GM19239 (cell line): ENCODE measurements around the gene IQGAP1.
"Not testable (repeated sequence)": the region's sequence is repeated elsewhere in the genome, so short reads cannot be mapped to it uniquely, and the experiment has no call there.

Experiments
- DNase-seq: peaks from one replicate; pipeline ENCODE4 v3.0.0; 2011; ENCODE audit warnings: low spot score; ENCODE audit not compliant: insufficient read length
- FAIRE-seq: peaks from 2 replicates; lab custom pipeline; 2011; peaks lifted over from hg19 to GRCh38; lab: Jason Lieb, UNC

IQGAP1 gene

DNA sequence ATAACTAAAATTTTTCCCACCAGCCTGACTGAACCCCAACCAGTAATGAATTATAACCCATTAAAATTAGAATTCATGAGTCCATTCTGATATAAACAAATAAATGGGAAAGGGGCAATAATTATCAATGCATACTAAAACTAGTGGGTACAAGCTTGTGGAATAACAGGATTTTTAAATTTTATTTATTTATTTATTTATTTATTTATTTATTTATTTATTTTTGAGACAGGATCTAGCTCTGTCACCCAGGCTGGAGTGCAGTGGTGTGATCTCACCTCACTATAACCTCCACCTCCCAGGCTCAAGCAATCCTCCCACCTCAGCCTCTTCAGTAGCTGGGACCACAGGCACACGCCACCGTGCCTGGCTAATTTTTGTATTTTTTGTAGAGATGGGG lies 125.9 kb downstream of the IQGAP1 start:
- DNase-seq, FAIRE-seq: not testable (repeated sequence)

- FAIRE-seq (no peak), DNase-seq (no peak)
Observed at GRCh38 chr15:90519688-90520087, 131.6 kb downstream of the IQGAP1 start.

GRCh38 chr15:90520365-90520764 lies 132.3 kb downstream of the IQGAP1 start:
- DNase-seq = no peak
- peak; percentile 4 for FAIRE-seq

DNA sequence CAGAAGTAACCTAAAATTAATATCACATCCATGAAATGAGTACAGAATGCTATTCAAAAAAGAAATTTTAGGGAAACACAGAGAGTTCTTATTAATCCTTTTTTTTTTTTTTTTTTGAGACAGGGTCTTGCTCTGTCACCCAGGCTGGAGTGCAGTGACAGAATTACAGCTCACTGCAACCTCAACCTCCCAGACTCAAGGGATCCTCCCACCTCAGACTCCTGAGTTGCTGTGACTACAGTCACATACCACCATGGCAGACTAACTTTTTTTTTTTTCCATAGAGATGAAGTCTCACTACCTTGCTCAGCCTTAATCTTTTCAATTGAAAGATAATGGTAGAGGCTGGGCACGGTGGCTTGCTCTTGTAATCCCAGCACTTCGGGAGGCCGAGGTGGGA lies 135.3 kb downstream of the IQGAP1 start:
- no peak for DNase-seq

DNA sequence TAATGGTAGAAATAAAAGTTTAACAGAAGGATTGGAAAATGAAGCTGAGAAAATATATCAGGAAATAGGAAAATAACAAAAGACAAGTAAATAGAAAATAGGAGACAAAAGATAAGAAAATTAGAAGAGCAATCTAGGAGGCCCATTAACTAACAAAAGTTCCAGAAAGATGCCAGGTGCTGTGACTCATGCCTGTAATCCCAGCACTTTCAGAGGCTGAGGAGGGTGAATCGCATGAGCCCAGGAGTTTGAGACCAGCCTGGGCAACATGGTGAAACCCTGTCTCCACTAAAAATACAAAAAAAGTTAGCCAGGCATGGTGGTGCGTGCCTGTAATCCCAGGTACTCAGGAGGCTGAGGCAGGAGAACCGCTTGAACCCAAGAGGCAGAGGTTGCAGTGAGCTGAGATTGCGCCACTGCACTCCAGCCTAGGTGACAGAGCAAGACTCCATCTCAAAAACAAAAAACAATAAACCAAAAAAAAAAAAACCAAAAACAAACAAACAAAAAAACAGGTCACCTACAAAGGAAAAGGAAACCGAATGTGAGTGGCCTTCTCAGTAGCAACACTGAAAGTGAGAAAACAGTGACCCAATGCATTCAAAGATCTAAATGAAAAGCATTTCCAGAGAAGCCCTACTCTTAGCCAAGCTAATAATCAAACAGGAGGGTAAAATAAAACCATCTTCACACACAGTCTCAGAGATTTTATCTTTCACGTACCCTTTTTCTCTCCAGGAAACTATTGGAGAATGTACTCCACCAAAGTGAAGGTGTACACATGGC lies 136.2 kb downstream of the IQGAP1 start:
- FAIRE-seq (peak; percentile 94), DNase-seq (peak; percentile 59)

More for the DNA sequence above, 135.3 kb downstream of the IQGAP1 start:
- FAIRE-seq = no peak

- DNase-seq (no peak), FAIRE-seq (peak; percentile 39)
Observed at GRCh38 chr15:90529011-90529370, 140.9 kb downstream of the IQGAP1 start.

- DNase-seq (peak; percentile 88), FAIRE-seq (no peak)
Observed at GRCh38 chr15:90529371-90530249, 141.6 kb downstream of the IQGAP1 start, which contains the start of gene CRTC3. Gene CRTC3 (plus strand): TSS chr15:90529923. CDS start chr15:90530072, 149 bp downstream.

GRCh38 chr15:90530250-90531051 lies 142.4 kb downstream of the IQGAP1 start:
- DNase-seq (peak; percentile 75), FAIRE-seq (no peak)

DNA sequence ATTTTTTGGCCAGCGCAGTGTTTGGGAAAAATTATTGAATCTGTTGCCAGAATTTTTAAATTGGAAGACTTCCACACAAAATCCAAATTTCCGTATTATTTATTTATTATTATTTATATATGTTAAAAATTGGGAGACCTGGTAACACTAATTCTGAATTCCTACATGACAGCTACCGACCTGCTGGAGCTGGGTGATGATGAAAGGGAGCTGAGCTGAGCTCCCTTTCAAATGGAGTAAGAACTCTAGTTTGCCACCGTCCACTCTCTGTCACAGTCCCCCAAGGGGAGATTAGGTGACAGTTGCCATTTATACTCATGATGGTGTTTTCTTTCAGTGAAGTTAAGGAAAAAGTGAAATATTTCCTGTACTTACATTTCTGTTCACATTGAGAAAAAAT lies 143.1 kb downstream of the IQGAP1 start:
- DNase-seq (no peak), FAIRE-seq (no peak)

GRCh38 chr15:90535254-90535653 lies 147.2 kb downstream of the IQGAP1 start:
- FAIRE-seq = no peak
- DNase-seq = no peak

DNA sequence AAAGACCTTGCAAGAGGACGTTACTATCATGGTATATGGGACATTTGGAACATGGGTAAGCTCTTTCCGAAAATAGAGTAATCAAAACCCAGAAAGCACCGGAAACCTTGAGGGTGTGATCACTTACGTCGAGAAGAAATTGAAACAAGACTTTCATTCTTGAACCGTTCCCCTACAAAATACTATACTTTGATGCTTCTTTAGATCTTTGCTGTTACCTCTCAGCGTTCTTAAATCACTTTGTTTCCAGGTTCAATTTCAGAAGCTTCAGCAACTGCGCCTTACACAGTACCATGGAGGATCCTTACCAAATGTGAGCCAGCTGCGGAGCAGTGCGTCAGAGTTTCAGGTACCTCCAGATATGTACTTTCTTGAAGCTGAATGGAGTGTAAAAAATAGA lies 151.7 kb downstream of the IQGAP1 start:
- FAIRE-seq (no peak), DNase-seq (no peak)

DNA sequence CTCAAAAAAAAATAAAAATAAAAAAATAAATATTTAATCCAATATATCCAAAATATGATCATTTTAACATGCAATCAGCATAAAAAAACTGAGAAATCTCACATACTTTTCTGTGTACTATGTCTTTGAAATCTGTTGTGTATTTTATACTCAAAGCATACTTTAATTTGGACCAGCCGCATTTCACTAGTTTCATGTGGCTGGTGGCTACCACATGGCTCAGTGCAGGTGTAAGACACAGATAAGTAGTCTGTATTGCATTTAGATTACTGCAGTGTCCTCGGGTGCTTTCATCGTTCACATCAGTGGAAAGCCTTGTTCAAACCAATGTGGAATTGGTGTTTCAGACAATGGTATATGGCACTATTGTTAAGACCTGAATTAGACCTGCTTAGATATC lies 152.7 kb downstream of the IQGAP1 start:
- DNase-seq (no peak), FAIRE-seq (no peak)

DNA sequence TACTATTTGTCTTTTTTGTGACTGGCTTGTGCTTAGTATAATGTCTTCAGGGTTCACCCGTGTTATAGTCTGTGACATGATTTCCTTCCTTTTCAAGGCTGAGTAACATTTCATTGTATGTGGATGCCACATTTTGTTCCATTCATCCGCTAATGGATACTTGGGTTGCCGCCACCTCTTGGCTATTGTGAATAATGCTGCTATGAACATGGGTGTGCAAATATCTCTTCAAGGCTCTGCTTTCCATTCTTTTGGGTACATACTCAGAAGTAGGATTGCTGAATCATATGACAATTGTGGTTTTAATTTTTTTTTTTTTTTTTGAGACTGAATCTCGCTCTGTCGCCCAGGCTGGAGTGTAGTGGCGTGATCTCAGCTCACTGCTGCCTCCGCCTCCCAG lies 157.1 kb downstream of the IQGAP1 start:
- FAIRE-seq (no peak), DNase-seq (no peak)

DNA sequence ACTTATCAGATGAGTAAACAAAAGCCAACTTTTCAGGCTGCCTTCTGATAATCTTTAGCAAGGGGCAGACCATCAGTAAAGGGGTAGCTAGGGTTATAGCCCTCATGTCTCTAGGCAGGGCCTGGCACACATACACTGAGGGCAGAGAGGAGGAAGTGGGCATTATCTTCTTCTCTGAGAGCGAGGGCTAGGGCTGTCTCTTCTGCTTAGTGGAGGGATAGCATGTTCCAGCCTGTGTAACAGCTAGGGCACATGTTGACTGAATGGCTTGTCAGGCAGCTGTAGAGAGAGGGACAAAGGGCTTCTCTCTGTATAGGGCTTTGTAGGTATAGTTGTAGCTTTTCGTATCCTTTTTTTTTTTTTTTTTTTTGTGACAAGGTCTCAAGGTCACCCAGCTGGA lies 159.5 kb downstream of the IQGAP1 start:
- FAIRE-seq = no peak
- DNase-seq = no peak

- peak; percentile 87 for FAIRE-seq
- DNase-seq = no peak
Observed at GRCh38 chr15:90550919-90551318, 162.9 kb downstream of the IQGAP1 start.
